ENCODE results near the gene USP11. TPM values are rescaled to one million over a fixed set of nuclear protein-coding genes. Genes with fewer than 3 reads are reported as not detected.

The USP11 gene
- total and polyA plus RNA-seq, 12 donors = 20.0 to 73.0 (median 51.9) TPM

- peak in 1 of 8 donors; percentile 10 for ATAC-seq
Measured at GRCh38 chrX:47191331-47191730, 41.5 kb upstream of the USP11 start.

DNA sequence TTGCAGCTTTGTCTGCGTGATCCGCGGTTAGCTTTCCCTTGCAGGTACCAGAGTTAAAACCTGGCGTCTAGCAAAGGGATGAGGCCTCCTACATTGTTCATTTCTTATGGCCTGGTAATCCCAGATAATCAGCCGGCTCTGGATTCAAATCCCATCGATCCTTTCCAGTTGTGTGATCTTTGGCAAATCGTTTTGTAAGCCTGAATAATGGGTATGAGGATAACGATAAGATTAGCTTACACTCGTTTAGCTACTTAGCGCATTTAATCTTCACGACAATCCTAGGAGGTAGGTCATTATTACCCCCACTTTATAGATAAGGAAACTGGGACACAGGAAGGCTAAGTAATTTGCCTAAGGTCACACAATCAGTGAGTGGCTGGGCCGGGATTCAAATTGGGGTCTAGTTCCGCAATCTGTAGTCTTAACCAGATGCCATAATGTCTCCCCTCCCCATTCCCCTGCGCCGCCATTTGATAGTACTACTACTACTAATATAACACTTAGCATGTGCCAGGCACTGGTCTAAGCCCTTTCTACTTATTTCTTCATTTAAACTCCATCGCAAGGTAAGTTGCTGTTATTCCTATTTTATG lies 40.9 kb upstream of the USP11 start:
- ATAC-seq = no peak
- no peak for TF ChIP-seq CTCF (IDR thresholded peaks at IDR 0.05)
- intact Hi-C loops (cut with DNase I) = loop anchor here (2.0 to 10.0 kb wide), 7 partner anchors 170 to 463 kb away; partner anchors contain the start of genes ELK1 (in 1 of the 10) and UXT (in 1 of the 10)
- Histone ChIP-seq H3K4me3 (peak overlapping the region in 6 of 10 donors; percentile 54 to 66 (median 62)), H3K4me1 (peaks cover under 1 to 54% (median 28%) of the 10 kb centered on the region in 9 donors), H3K36me3 (peaks cover 0 to 13% (median 0%) of the 10 kb centered on the region in 9 donors), H3K27me3 (peaks cover 0 to 41% (median 0%) of the 10 kb centered on the region in 7 donors), H3K9me3 (no peaks in the 10 kb centered on the region), H3K27ac (no peak overlapping the region)
- no peak for DNase-seq
- WGBS, 2 donors = 70 to 75% methylated on average over 16 of the region's 16 CpGs

More at GRCh38 chrX:47191331-47191730, 41.5 kb upstream of the USP11 start:
- DNase-seq = no peak
- Histone ChIP-seq H3K4me3 (peak overlapping the region; percentile 41 to 66 (median 60)), H3K9me3 (no peaks in the 10 kb centered on the region), H3K27me3 (peaks cover 0 to 47% (median 0%) of the 10 kb centered on the region in 7 donors), H3K4me1 (peaks cover 0 to 48% (median 23%) of the 10 kb centered on the region in 9 donors), H3K36me3 (peaks cover 0 to 12% (median 0%) of the 10 kb centered on the region in 9 donors), H3K27ac (peak overlapping the region in 4 of 10 donors; percentile 54 to 70 (median 59))
- WGBS, 2 donors = 14 to 21% methylated on average over 26 of the region's 26 CpGs
- TF ChIP-seq CTCF (IDR thresholded peaks at IDR 0.05) = no peak
- intact Hi-C loops (cut with DNase I) = loop anchor here (5.0 to 10.0 kb wide), 5 partner anchors 171 to 463 kb away; partner anchors contain the start of genes ELK1 (in 1 of the 10) and UXT (in 1 of the 10)

GRCh38 chrX:47193475-47194193 lies 39.2 kb upstream of the USP11 start, which contains the start of gene UBA1:
Gene UBA1, plus strand, starts transcription at chrX:47193829. Its CDS starts 4,974 bp downstream, at chrX:47198803.
- no peaks in the 10 kb centered on the region for H3K9me3 ChIP-seq
- H3K4me3 ChIP-seq = peak within 1 kb of the TSS; percentile 63 to 99 (median 82)
- H3K27ac ChIP-seq = peak within 1 kb of the TSS; percentile 84 to 98 (median 96)
- DNase-seq (peak; percentile 87 to 93), ATAC-seq (peak; percentile 90 to 95 (median 94))
- TF ChIP-seq CTCF (IDR thresholded peaks at IDR 0.05) = peak; percentile 48 to 90 (median 74)
- WGBS, 2 donors = 0 to 1% methylated on average over 28 to 46 of the region's 50 CpGs
- H3K36me3 ChIP-seq = peaks cover 0 to 26% (median 0%) of the 10 kb centered on the region in 9 donors
- intact Hi-C loops (cut with DNase I) = loop anchor here (1.0 to 10.0 kb wide), 9 partner anchors 169 to 461 kb away; partner anchors contain the start of genes ELK1 (in 1 of the 10) and UXT (in 1 of the 10)
- peaks cover 2 to 70% (median 43%) of the 10 kb centered on the region in 9 donors for H3K4me1 ChIP-seq
- H3K27me3 ChIP-seq = peaks cover 0 to 28% (median 0%) of the 10 kb centered on the region in 7 donors

All from heart right ventricle (tissue), 16 donors.